GM18867 (cell line): ENCODE results near the gene RAET1L.
"Not testable (repeated sequence)": the region's sequence is repeated elsewhere in the genome, so short reads cannot be mapped to it uniquely, and the experiment has no call there.

Experiments used
- ATAC-seq: cut with Tn5 transposase; IDR thresholded peaks from one replicate; pipeline ENCODE4 v1.9.1; 2021; ENCODE audit warnings: mild to moderate bottlenecking, moderate library complexity; ENCODE audit not compliant: unreplicated experiment

Gene RAET1L, protein sequence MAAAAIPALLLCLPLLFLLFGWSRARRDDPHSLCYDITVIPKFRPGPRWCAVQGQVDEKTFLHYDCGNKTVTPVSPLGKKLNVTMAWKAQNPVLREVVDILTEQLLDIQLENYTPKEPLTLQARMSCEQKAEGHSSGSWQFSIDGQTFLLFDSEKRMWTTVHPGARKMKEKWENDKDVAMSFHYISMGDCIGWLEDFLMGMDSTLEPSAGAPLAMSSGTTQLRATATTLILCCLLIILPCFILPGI

DNA sequence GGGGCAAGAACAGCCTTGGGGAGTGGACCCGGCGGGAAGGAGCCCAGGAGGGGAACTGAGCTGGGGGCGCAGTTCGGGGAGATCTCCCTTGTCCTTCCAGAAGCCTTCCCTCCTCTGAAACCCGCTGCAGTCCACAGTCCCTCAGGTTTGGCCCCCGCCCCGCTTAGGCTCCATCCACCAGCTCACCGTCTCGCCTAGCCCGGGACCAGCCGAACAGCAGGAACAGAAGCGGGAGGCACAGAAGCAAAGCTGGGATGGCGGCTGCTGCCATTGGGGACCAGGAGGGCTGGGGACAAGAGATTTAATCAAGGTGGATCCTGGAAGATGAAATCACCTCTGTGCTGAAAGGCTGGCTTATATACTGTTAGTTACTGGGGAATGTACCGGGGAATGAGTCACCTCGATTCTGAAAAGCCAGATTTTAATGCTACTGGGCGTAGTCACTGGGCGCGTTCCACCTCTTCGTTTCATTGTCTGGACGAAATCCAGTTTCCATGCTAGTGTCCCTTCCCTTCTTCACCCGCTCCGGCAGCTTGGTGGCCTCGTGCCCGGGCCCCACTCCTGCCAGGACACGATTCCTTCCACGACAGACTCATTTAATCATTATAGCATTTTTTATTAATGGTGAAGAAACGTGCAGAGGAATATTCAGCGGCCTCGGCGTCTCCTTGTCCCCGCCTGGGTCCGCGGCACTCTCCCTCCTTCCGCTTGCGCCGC is at the start of gene RAET1L:
TSS of gene RAET1L (minus strand) at position 332 of the 717 bp plus-strand sequence. CDS start at position 271, 61 bp downstream.
- ATAC-seq: no peak

DNA sequence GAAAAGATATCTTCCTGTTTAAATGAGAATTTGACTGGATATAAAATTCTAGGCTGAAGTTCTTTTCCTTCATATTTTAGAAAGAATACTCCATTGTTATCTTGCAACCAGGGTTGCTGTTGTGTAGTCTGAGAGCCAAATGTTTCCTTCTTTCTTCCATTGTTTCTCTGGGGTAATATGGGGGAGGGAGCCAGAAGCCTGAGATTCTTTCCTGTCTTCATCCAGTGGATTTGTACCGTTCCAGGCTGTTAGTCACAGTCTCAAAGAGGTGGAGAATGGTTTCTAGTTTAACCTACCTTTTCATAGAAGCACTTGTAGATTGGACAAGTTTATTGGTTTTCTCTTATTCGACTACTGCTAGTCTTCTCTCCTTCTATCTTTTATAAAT is 49.7 kb upstream of the RAET1L start:
- no peak for ATAC-seq

DNA sequence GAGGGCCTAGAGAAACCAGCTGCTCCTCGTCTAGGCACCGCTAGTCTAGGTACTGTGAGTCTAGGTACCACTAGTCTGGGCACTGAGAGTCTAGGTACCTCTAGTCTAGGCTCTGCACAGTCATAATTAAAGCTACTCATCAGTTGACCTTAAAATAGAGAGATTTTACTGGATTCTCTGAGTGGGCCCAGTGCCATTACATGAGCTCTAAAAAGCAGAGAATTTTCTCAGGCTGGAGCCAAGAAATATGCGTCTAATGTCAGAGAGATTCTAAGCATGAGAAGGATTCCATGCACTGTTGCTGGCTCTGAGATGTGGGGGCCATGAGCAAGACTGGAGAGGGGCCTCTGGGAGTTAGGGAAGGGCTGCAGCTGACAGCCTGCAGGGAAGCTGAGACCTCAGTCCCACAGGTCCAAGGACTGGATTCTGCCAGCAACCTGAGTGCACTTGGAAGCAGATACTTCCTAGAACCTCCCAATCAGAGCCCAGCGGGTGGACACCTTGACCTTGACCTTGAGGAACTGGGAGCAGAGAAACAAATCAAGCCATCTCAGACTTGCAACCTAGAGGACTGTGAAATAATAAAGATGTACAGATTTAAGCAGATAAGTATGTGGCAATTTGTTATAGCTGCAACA is 49.2 kb upstream of the RAET1L start:
- ATAC-seq: not testable (repeated sequence)

DNA sequence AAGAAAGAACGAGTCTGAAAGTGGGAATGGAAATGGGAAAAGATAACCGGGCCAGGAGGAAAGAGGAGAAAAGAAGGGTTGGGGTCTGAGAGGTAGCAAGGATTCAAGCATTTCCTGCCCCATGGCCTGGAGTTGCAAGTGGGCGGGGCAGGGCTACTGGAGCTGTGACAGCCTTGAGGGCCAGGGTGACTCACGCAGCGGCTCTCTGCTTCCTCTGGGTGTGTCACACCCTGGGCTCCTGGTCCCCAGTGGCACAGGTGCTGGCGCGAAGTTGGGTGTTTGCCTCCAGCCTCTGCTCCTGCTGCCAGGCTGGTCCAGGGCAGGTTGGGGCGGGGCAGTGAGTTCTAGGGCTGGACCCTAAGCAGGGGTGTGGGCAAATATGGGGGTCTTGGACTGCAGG is 46.9 kb upstream of the RAET1L start:
- ATAC-seq: no peak

DNA sequence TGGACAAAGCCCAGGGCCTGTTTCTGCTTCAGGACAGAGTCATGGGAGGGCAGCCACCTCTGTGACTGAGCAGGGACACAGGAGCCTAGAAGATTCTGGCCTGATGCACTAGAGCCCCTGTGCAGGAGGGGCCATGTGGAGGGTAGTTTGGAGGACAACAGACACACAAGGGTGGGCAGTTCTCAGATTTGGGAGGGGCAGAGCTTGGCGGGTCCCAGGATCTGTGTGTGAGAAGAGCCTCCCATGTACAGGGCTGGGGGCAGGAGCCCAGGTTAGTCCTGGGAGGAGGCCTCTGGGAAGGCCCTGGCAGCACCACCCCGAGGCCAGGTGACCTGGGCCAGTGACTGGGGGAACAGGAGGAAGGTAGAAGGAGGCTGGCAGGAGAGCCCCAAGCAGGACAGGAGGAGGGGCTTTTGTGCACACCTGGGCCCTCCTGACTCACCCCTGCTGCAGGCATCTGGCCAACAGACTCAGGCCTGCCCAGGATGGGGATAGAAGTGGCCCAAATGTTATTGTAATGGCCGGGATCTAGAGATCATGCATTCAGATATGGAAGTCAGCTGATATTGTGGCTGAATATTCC is 45.0 kb upstream of the RAET1L start:
- no peak for ATAC-seq

DNA sequence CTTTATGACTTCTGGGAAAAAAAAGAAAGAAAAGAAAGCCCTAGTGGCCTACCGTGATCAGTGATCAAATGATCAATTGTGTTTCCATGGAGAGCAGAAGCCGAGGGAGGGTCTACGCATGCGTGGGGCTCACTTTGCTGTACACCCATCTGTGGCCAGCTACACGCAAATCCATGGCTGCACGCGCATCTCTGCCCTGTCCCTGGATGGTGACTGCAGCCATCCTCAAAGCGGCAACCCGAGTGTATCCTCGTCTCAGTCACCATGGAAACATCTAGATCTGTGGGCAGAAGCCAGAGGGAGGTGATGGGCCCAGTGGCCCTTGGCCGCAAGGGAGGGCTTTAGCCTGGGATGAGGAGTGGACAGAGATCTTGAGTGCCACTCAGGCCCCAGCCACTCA is 44.4 kb upstream of the RAET1L start:
- ATAC-seq: no peak

DNA sequence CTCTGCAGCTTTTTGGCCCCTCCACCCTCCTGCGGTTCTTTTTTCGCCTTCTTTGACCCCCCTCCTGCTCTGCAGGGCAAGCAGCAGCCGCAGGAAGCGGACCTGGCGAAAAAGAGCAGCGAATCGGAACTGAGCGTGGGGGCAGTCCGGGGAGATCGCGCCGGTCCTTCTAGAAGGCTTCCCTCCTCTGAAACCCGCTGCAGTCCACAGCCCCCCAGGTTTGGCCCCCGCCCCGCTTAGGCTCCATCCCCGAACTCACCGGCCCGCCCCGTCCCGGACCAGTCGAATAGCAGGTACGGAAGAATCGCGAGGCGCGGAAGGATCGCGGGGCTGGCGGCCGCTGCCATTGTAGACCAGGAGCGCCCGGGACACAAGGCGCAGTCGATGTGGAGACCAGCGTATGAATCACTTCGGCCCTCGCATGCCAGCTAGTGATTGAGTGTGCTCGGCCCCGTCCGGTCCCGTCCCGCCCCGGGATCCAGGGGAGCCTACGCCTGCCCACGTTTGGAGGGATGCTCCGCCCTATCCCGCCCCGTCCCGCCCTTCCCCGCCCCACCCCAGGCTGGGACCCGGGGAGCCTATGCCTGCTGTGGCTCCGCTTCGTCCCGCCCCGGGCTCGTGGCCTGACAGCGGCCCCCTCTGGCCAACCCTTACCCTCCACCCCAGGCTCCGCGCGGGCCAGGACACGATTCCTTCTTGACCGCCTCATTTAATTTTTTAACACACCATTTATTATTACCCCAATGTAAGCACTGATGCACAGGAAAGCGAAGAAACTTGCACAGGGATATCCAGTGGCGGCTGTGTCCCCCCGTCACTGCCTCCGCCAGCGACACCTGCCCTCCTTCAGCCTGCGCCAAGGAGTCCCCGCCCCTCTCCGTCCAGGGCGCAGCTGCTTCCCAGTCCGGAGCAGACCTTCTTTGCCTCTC is 43.7 kb upstream of the RAET1L start, which contains the start of gene ULBP3:
TSS of gene ULBP3 (minus strand) at position 402 of the 929 bp plus-strand sequence. CDS start at position 347, 55 bp downstream.
- peak; percentile 68 for ATAC-seq

DNA sequence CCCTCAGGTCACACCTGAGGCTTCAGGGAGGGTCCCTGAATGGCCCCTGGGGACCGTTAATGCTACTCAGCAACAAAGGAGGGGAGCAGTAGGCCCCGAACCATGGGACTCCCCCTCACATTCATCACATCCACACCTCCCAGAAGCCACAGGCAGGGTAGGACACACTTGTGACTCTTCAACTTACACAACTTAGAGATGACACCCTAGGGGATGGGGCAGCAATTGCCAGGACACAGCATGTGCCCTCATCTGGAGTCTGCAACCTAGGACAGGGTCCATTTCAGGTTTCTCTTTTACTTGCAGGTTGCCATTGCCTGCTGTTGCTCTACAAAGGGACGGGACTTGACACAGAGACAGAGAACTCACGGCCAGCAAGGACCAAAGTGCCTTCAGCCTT is 42.8 kb upstream of the RAET1L start:
- no peak for ATAC-seq

DNA sequence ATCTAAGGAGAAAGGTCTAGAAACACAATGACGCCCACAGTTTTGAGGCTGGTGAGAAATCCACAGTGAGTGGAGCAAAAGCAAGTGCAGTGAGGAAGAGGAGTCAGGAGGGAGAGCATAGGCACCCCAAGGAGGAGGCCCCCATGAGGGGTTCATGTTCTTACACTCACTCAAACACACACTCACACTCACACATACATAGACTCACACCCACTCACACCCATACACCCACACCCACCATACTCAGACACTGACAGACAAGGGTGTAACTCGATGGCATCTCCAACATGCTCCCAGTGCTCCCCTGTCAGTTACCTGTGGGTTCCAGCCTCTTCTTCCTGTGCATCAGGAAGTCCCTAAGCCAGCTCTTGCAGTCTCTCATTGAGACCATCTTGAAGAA is 39.8 kb upstream of the RAET1L start:
- ATAC-seq: no peak

DNA sequence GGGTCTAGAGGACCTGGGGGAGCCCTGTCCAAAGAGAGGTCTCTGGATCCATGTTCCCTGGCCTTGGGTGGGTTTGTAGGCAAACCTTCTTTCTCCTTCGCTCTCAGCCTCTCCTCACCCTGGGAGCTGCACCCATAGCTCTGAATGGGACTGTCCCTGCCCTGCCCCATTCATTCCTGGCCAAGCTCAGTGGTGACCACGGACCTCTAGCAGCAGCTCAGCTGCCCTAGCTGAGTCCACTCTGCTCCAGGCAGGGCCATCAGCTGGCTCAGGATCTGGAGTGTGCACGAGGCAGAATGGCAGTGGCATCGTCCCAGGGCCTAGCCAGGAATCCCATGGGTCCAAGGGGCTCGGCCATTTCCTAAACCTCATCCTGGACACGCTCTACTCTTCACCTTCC is 38.3 kb upstream of the RAET1L start:
- no peak for ATAC-seq

DNA sequence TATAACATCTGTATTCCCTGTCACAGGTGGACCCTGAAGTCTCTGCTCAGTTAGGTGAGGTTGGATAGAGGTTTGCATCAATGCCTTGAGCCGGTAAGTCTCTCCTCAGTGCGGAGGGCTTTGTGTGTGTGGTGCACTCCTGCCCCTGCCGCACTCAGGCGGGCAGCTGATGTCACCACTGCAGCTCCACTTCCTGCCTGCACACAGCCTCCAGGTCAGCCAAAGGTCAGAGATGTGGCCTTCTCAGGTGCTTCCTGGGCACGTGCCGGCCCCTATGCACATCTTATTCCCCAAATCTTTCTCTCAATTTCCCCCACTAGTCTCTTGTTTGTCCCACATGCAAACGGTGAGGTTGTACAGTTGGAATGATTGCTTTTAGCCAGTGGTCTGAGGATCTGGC is 34.6 kb upstream of the RAET1L start:
- peak; percentile 59 for ATAC-seq

DNA sequence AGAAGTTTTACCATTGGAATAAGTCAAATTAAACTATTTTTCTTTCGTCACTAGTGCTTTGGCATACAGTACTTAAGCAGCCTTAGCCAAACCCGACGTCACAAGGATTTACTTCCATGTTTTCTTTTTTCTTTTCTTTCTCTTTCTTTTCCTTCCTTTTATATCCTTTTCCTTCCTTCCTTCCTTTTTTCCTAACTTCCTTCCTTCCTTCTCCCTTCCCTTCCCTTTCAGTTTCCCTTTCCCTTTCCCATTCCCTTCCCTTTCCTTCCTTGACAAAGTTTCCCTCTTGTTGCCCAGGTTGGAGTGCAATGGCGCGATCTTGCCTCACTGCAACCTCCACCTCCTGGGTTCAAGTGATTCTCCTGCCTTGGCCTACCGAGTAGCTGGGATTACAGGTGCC is 33.7 kb upstream of the RAET1L start:
- no peak for ATAC-seq

DNA sequence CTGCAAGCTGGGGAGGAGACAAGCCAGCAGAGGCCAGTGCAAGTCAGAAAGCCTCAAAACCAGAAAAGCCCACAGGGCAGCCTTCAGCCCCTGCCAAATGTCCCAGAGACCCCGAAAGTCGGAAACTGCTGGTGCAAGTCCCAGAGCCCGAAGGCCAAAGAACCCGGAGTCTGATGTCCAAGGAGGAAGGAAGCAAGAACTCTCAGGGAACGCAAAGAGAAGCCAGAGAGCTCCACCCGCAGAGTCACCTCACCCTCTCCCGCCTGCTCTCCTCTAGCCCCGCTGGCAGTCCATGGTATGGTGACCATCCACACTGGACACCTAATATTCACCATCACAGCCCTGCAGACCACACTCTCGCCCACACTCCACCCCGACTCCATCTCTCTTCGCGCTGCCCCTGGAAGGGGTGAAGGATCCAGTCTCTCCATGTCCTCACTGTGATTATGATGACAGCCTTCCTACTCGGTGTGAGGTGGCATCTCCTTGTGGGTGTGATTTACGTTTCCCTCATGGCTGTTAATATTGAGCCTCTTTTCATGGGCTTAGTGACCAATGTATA is 33.0 kb upstream of the RAET1L start:
- ATAC-seq: no peak

DNA sequence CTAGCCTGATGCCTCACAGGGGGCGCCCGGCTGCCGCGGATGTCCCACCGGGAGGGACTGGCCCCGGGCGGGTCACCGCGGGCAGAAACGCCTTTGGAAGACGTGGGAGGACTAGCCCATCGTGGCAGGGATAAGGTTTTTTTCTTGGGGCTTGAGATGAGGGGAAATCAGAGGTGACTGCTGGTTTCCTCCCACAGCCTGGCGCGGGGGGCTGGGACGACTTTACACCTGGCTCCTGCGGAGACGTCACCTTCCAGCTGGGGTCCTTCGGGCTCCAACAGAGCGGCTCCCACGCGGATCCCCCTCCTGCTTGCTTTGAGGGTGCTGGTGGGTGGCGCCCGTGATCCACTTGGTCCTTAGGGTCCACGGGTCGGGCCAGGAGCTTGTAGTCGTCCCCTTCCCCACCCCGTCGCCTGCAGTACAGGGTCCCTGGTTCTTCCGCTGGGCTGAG is 32.2 kb upstream of the RAET1L start:
- ATAC-seq: no peak

DNA sequence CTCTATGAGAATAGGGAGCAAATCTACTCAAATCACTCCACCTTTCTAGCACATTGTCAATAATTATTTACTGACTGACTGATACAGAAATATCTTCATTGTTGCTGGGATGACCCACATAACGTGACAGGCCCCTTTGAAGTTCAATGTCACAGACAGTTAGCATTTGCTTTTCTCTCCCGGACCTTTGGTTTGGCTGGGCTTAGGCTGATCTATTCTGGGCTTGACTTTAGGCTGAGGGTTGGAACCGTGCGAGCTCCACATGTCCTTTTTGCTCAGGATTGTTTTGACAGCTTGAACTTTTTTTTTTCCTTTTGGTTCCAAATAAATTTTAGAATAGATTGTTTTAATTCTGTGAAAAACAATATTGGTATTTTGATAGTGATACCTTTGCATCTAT is 31.6 kb upstream of the RAET1L start:
- no peak for ATAC-seq

DNA sequence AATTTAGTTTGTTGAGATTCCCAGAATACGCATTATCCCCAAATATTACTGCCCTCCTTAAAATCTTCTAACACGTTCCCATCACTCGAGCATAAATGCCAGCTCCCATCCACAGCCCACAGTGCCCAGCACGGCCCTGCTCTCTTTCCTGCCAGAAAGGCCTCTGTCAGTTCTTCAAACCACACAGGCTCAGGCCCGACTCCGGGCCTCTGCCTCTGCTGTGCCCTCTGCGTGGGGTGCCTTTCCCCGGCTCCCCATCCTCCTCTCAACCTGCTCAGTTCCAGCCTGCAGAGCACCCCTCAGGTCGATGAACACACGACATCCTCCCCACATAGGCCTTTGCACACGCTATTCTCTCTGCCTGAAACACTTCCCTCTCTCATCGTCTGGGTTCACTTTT is 30.8 kb upstream of the RAET1L start:
- ATAC-seq: no peak

DNA sequence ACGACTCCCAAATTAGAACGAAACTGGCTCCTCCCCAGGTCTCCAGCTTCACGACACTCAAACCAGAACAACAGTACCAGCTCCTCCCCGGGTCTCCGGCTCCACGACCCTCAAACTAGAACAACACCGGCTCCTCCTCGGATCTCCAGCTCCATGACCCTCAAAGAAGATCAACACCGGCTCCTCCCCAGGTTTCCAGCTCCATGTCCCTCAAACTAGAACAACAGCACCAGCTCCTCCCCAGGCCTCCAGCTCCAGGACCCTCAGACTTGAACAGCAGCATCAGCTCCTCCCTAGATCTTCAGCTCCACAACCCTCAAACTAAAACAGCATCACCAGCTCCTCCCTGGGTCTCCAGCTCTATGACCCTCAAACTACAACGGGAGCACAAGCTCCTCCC is 29.8 kb upstream of the RAET1L start:
- ATAC-seq: no peak

DNA sequence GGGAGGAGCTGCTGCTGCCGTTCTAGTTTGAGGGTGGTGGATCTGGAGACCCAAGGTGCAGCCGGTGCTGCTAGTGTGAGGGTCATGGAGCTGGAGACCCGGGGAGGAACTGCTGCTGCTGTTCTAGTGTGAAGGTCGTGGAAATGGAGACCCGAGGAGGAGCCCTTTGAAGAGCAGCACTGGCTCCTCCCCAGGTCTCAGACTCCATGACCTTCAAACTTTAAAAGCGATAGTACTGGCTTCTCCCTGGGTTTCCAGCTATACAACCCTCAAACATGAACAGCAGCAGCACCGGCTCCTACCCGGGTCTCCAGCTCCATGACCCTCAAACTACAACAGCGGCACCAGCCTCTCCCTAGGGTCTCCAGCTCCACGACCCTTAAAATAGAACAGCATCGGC is 28.1 kb upstream of the RAET1L start:
- ATAC-seq: no peak

DNA sequence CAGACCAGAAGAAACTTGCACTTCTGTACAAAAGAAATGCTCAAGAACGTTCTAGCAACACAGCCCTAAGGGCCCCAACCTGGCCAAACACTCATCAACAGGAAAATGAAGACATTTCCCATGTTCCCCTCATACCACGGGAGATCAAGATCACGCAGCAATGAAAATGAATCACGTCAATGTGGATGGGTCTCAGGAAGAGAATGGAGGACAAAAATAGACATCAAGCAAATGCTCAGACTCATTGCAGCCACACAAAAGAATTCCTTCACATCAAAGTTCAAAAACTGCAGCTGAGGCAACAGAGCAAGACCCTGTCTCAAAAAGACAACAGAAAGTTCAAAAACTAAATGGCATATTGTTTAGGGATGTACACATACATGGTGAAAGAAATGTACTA is 25.5 kb upstream of the RAET1L start:
- no peak for ATAC-seq

DNA sequence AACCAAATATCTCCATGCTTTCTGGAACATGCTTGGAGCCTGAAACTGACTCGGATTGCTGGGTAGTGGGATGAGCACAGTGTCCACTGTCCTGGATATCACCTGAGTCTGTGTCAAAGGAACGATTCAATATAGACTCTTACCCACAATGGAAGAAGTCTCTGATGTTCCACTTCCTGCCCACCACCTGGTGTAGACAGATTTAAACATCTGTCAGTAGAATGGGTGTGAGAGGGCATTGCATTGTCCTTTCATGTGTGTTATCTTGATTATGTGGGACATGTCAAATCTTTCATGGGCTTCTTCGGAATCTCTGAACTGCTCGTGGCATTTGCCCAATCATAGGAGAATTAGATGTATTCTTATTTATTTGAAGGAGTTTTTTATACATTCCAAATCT is 22.8 kb upstream of the RAET1L start:
- ATAC-seq: no peak
